ENCODE measurements around the gene ZNF221. TPM values are rescaled to one million over a fixed set of nuclear protein-coding genes. Genes with fewer than 3 reads are reported as not detected.

Gene ZNF221
- total RNA-seq, 4 donors from 2014 or later: 2.5 to 4.3 (median 3.6) TPM

DNA sequence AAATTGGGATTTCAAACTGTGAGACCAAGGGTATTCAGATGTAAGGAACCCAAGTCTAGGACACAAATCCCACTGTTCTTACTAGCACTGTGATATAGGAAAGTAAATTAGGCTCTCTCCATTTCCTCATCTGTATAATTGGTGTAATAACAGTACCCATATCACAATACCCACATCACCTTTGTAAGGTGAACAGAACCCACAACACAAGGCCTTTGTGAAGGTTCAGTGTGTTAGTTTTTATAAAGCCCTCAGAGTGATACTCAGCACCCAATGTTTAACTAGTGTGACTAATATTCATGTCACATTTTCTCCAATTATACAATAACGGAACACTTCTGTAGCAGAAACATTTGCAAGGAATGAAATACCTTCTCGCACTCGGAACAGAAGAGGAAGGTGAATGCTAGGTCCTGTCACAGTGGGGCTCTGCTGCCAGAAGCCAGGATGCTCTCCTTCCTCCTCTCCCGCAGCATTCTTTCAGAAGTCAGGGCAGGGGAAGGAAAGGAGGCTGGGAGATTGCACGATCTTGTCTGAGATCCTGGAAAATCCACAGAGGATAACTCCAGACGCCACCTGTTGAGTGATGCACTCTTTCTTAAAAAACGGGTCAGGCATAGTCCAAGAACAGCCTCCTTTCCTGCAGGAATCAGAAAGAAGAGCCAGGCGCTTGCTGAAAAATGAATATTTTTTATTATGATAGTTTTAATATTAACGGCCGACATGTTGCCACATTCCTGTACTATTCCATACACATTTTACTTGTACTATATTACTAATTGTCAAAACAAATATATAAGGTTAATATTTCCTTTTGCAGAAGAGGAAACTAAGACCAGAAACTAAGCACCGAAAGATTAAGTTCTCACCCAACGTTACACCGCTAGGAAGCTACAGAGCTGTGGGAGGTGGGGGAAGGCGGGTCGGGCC is 16.7 kb upstream of the ZNF221 start:
- WGBS, 2 donors: 9 to 10% methylated on average over 15 of the region's 15 CpGs
- H3K4me3 ChIP-seq (ENCODE audit: low read depth, poor library complexity, severe bottlenecking): peak overlapping the region; percentile 43
- intact Hi-C loops (cut with DNase I; ENCODE audit: low total_unique reads): no loop called here
- no peak for TF ChIP-seq POLR2A (IDR thresholded peaks at IDR 0.05)
- TF ChIP-seq, protein P1, sequence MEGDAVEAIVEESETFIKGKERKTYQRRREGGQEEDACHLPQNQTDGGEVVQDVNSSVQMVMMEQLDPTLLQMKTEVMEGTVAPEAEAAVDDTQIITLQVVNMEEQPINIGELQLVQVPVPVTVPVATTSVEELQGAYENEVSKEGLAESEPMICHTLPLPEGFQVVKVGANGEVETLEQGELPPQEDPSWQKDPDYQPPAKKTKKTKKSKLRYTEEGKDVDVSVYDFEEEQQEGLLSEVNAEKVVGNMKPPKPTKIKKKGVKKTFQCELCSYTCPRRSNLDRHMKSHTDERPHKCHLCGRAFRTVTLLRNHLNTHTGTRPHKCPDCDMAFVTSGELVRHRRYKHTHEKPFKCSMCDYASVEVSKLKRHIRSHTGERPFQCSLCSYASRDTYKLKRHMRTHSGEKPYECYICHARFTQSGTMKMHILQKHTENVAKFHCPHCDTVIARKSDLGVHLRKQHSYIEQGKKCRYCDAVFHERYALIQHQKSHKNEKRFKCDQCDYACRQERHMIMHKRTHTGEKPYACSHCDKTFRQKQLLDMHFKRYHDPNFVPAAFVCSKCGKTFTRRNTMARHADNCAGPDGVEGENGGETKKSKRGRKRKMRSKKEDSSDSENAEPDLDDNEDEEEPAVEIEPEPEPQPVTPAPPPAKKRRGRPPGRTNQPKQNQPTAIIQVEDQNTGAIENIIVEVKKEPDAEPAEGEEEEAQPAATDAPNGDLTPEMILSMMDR (IDR thresholded peaks at IDR 0.05): no peak
- no peak for DNase-seq (ENCODE audit: low spot score in 2 of 2)

DNA sequence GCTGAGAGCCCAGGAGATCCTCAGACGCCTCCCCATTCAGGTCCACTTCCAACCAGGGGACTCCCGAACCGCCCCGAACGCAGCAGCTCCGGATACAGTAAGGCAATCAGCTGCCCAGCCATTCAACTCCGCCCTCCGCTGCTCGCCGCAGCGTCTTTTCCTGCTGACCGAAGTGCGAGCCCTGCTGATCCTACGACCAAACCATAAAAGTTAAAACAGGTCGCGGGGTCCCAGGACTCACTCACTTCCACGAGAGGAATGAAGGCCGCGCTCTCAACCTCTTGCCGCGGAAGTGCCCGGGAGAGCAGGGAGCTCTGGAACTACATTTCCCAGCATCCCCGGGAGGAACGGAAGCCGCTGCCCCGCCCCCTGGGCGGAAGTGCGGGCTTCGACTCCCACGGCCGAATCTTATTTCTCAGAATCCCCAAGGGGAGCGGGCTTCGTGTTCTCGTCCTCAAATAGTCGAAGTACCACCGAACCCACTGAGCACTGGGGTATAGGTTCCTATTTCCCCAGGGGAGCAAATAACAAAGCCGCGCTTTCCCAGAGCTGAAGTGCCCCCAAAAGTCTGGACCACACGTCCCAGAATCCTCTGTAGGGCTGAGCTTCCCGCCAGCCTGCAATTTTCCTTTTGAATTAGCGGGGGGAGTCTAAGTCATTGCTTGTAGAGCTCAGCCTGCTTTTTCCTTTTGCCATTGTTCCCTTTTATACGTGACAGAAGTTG is 15.9 kb upstream of the ZNF221 start, which contains the start of gene ZNF45:
TSS of gene ZNF45 (minus strand) at position 298 of the 724 bp plus-strand sequence. CDS start 13,097 bp downstream, outside the sequence.
- intact Hi-C loops (cut with DNase I; ENCODE audit: low total_unique reads): no loop called here
- WGBS, 2 donors: 0 to 1% methylated on average over 39 to 42 of the region's 42 CpGs
- peak; percentile 89 to 97 for DNase-seq (ENCODE audit: low spot score in 2 of 2)
- TF ChIP-seq POLR2A (IDR thresholded peaks at IDR 0.05): no peak
- TF ChIP-seq, protein P1 (IDR thresholded peaks at IDR 0.05): no peak
- H3K4me3 ChIP-seq (ENCODE audit: low read depth, poor library complexity, severe bottlenecking): peak within 1 kb of the TSS; percentile 43

DNA sequence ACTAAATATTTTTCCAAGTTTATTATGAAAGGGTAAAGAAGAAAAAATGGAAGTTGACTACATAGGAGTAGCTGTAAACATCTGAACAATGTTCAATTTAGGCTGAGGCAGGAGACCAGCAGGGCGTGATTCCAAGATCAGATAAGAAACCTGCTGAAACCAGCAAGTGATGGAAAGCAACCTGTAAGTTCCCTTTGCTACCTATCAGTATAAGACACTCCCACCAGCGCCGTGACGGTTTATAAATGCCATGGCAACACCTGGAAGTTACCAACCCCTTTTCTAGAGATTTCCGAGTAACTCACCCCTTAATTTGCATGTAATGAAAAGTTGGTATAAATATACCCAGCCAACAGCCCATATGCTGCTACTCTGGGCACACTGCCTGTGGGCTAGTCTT is 14.8 kb upstream of the ZNF221 start:
- no peak for DNase-seq (ENCODE audit: low spot score in 2 of 2)
- H3K4me3 ChIP-seq (ENCODE audit: low read depth, poor library complexity, severe bottlenecking): no peak overlapping the region
- 57 to 59% methylated on average over 5 of the region's 5 CpGs for WGBS, 2 donors
- TF ChIP-seq POLR2A (IDR thresholded peaks at IDR 0.05): no peak
- TF ChIP-seq, protein P1 (IDR thresholded peaks at IDR 0.05): no peak
- intact Hi-C loops (cut with DNase I; ENCODE audit: low total_unique reads): no loop called here

DNA sequence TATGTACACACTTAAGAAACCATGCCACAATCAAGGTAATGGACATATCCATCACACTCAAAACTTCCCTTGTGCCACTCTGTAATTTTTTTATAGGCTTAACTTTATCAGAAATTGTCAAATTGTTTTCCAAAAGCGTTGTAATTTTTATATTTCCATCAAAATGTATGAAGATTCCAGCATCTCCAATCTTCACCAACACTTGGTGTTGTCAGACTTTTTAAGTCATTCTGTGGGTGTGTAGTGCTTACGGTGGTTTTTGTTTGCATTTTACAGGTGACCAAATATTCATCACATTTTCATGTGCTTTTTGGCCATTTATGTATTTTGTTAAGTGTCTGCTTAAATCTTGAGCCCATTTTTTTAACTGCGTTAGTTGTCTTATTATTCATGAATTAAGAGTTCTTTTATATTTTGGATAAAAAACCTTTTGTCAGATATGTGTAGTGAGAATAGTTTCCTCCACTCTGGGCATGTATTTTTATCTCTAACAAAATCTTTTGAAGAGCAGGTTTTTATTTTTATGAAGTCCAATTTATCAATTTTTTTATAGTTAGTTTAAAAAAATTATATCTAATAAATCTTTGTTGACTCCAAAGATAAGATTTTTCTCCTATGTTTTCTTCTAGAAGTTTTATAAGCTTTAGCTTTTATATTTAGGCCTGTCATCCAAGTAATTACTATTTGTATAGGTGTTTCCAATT is 11.3 kb upstream of the ZNF221 start:
- WGBS, 2 donors: 64 to 80% methylated on average over 3 of the region's 3 CpGs
- no peak for DNase-seq (ENCODE audit: low spot score in 2 of 2)
- intact Hi-C loops (cut with DNase I; ENCODE audit: low total_unique reads): no loop called here

DNA sequence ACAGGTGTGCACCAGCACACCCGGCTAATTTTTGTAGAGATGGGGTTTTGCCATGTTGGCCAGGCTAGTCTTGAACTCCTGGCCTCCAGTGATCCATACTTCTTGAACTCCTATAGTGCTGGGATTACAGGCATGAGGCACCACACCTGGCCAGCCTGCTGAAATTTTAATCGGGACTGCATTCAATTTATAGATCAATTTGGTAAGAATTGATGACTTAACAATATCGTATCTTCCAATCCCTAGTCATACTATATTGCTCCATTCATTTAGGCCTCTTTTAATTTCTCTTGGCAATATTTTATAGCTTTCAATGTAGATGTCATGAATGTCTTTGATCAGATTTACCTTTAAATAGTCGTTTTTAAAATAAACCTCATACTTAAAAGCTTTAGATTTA is 10.3 kb upstream of the ZNF221 start:
- DNase-seq (ENCODE audit: low spot score in 2 of 2): no peak
- TF ChIP-seq, protein P1 (IDR thresholded peaks at IDR 0.05): no peak
- TF ChIP-seq POLR2A (IDR thresholded peaks at IDR 0.05): no peak
- no peak overlapping the region for H3K4me3 ChIP-seq (ENCODE audit: low read depth, poor library complexity, severe bottlenecking)
- WGBS, 2 donors: 79 to 82% methylated on average over 4 of the region's 4 CpGs
- intact Hi-C loops (cut with DNase I; ENCODE audit: low total_unique reads): no loop called here

More for the DNA sequence above, 11.3 kb upstream of the ZNF221 start:
- no peak overlapping the region for H3K4me3 ChIP-seq (ENCODE audit: low read depth, poor library complexity, severe bottlenecking)
- no peak for TF ChIP-seq POLR2A (IDR thresholded peaks at IDR 0.05)
- TF ChIP-seq, protein P1 (IDR thresholded peaks at IDR 0.05): no peak
